Cardiac fibroblast (primary cell): ENCODE results near the gene MYO3A.
A peak's percentile ranks its signal among the peaks of the same experiment; 100 is the strongest.

Experiments used
- DNase-seq, 2 donors: peaks; one replicate each; pipeline versions ENCODE4 v3.0.0 to v3.0.0-alpha.2; 2010; ENCODE audit warnings: low read depth in 2 of 2
- H3K4me3 ChIP-seq, 2 donors: replicated peaks in 1 of 2; 1 replicate in 1 of 2; 2 replicates in 1 of 2; pipeline ENCODE4 v1.5.1; 2011; ENCODE audit warnings: low read depth in 2 of 2, low read length in 2 of 2, mild to moderate bottlenecking in 2 of 2, moderate library complexity in 1 of 2
- TF ChIP-seq, protein P1 (sequence below): IDR thresholded peaks from one replicate; pipeline ENCODE4 v1.5.1; 2011; ENCODE audit warnings: low read depth, mild to moderate bottlenecking, low read length, inconsistent platforms

The MYO3A gene

GRCh38 chr10:26214004-26214403, 280.0 kb downstream of the MYO3A start:
- no peak overlapping the region for H3K4me3 ChIP-seq
- DNase-seq, result no peak
- TF ChIP-seq, protein P1, sequence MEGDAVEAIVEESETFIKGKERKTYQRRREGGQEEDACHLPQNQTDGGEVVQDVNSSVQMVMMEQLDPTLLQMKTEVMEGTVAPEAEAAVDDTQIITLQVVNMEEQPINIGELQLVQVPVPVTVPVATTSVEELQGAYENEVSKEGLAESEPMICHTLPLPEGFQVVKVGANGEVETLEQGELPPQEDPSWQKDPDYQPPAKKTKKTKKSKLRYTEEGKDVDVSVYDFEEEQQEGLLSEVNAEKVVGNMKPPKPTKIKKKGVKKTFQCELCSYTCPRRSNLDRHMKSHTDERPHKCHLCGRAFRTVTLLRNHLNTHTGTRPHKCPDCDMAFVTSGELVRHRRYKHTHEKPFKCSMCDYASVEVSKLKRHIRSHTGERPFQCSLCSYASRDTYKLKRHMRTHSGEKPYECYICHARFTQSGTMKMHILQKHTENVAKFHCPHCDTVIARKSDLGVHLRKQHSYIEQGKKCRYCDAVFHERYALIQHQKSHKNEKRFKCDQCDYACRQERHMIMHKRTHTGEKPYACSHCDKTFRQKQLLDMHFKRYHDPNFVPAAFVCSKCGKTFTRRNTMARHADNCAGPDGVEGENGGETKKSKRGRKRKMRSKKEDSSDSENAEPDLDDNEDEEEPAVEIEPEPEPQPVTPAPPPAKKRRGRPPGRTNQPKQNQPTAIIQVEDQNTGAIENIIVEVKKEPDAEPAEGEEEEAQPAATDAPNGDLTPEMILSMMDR, result no peak

- TF ChIP-seq, protein P1, result no peak
- DNase-seq, result no peak
- H3K4me3 ChIP-seq, result no peak overlapping the region
Observed at GRCh38 chr10:26214551-26215395, 280.7 kb downstream of the MYO3A start.

DNA sequence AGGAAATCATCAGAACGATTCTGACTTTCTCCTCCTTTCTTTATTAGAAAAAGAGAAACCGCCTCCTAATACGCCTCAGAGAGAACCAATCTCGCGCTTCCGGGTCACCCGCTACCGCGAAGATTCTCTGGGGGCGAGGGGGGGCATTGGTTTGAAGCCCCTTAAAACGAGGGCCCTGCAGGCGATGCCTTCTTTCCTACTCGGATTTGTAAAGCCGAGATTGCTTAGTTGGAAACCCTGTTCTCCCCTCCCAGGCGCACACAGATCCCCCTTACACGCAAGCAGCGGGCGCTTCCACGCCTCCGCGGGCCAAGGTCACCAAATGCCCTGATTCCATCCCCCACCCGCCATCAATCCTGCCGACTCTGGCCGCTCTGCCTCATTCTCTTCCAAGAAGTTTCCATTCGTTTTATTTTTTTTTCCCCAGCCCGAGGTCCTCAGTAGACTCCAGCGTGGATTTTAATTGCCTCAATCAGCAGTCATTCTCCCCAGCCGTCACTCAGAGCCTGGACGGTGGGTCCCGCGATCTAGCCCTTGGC, 281.4 kb downstream of the MYO3A start:
- no peak overlapping the region for H3K4me3 ChIP-seq
- DNase-seq, result peak in 1 of 2 donors; percentile 1

GRCh38 chr10:26215935-26216584, 282.0 kb downstream of the MYO3A start:
- peak; percentile 6 to 7 for DNase-seq
- H3K4me3 ChIP-seq, result no peak overlapping the region
- TF ChIP-seq, protein P1, result no peak

More for the DNA sequence above, 281.4 kb downstream of the MYO3A start:
- TF ChIP-seq, protein P1, result no peak

DNA sequence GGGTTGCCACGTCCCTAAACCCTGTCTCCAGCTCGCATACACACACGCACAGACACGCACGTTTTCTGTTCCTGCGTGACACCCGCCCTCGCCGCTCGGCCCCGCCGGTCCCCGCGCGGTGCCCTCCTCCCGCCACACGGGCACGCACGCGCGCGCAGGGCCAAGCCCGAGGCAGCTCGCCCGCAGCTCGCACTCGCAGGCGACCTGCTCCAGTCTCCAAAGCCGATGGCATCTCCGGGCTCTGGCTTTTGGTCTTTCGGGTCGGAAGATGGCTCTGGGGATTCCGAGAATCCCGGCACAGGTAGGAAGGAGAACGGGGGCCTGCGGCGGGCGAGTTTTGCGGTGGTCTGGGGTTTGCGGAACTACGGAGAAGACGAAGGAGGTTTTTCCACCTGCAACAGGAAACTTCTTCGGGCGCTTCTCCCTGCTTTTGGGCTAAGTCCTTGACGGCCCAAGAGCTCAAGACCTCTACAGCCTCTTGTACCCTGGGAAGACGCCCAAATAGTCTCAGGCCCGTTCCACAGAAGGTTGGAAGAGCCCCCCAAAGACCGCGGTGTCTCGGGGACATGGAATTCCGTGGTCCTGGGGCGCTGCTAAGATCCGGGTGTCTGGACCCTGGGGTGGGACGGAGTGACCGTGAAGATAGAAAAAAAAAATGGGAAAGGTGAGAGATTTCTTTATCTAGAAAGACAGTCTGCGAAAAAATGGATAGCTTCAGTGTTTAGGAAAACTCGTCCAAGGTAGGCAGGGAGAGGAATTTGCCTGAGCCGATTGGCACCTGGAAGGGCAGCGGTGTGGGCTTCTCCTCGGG, 282.8 kb downstream of the MYO3A start, which contains the start of gene GAD2:
TSS of gene GAD2 (plus strand) at position 190 of the 811 bp plus-strand sequence. CDS start at position 226, 36 bp downstream.
- H3K4me3 ChIP-seq, result no peak within 1 kb of the TSS

More for the DNA sequence above, 282.8 kb downstream of the MYO3A start, which contains the start of gene GAD2:
- TF ChIP-seq, protein P1, result no peak
- DNase-seq, result no peak
